GM21528 (cell line): ENCODE data around the gene BOLA1.
A peak's percentile ranks its signal among the peaks of the same experiment; 100 is the strongest.
"Not testable (repeated sequence)": the region's sequence is repeated elsewhere in the genome, so short reads cannot be mapped to it uniquely, and the experiment has no call there.

Experiments used
- ATAC-seq: cut with Tn5 transposase; IDR thresholded peaks from one replicate; pipeline ENCODE4 v1.9.1; 2021; ENCODE audit warnings: mild to moderate bottlenecking, moderate library complexity; ENCODE audit not compliant: unreplicated experiment, low FRiP score

Gene BOLA1

GRCh38 chr1:149927563-149928400 lies 28.4 kb downstream of the BOLA1 start, which contains the start of gene SF3B4:
SF3B4 (minus strand) TSS chr1:149927803; CDS start chr1:149927759, 44 bp downstream.
- peak; percentile 90 for ATAC-seq

GRCh38 chr1:149928401-149928724 lies 29.0 kb downstream of the BOLA1 start:
- ATAC-seq = no peak

GRCh38 chr1:149929856-149930255 lies 30.5 kb downstream of the BOLA1 start:
- ATAC-seq = no peak

GRCh38 chr1:149931212-149931790 lies 31.9 kb downstream of the BOLA1 start:
- no peak for ATAC-seq

GRCh38 chr1:149932474-149932873 lies 33.1 kb downstream of the BOLA1 start:
- no peak for ATAC-seq

GRCh38 chr1:149933208-149933607 lies 33.8 kb downstream of the BOLA1 start:
- no peak for ATAC-seq

- no peak for ATAC-seq
These were observed 35.0 kb downstream of the BOLA1 start for GRCh38 chr1:149934356-149934755.

- ATAC-seq = no peak
These were observed 37.0 kb downstream of the BOLA1 start, which contains the start of gene MTMR11 for GRCh38 chr1:149936170-149936991. MTMR11 (minus strand) TSS chr1:149936879; CDS start chr1:149936647, 232 bp downstream.

GRCh38 chr1:149936992-149937705 lies 37.8 kb downstream of the BOLA1 start:
- ATAC-seq = no peak

GRCh38 chr1:149937759-149938158 lies 38.4 kb downstream of the BOLA1 start:
- ATAC-seq = no peak

GRCh38 chr1:149938668-149939003 lies 39.3 kb downstream of the BOLA1 start:
- not testable (repeated sequence) for ATAC-seq

- no peak for ATAC-seq
These were observed 41.1 kb downstream of the BOLA1 start for GRCh38 chr1:149940427-149940826.

- no peak for ATAC-seq
These were observed 42.8 kb downstream of the BOLA1 start for GRCh38 chr1:149942207-149942606.

GRCh38 chr1:149942885-149943284 lies 43.5 kb downstream of the BOLA1 start:
- no peak for ATAC-seq

- ATAC-seq = no peak
These were observed 45.8 kb downstream of the BOLA1 start for GRCh38 chr1:149945206-149945605.

GRCh38 chr1:149949911-149950310 lies 50.5 kb downstream of the BOLA1 start:
- no peak for ATAC-seq
